Activated T-cell treated with anti-CD3 and anti-CD28 coated beads, Interleukin-2, amount 50 U/mL, for 24 hours (primary cell): Measurements from ENCODE around the gene HSPB1.
A peak's percentile ranks its signal among the peaks of the same experiment; 100 is the strongest.

Source experiments
- DNase-seq: peaks from one replicate; pipeline ENCODE4 v3.0.0-alpha.2; 2020
- H3K27ac Mint-ChIP-seq: 2 replicates; pipeline ENCODE4 v1.8.0; 2020; ENCODE audit warnings: mild to moderate bottlenecking, mixed read lengths
- H3K27me3 Mint-ChIP-seq: 2 replicates; pipeline ENCODE4 v1.8.0; 2020; ENCODE audit warnings: mixed read lengths
- H3K36me3 Mint-ChIP-seq: 2 replicates; pipeline ENCODE4 v1.8.0; 2020; ENCODE audit warnings: low read depth, mixed read lengths
- H3K4me1 Mint-ChIP-seq: 2 replicates; pipeline ENCODE4 v1.8.0; 2020; ENCODE audit warnings: low read depth, mixed read lengths
- H3K4me3 Mint-ChIP-seq: 2 replicates; pipeline ENCODE4 v1.8.0; 2020; ENCODE audit warnings: mild to moderate bottlenecking, moderate library complexity, mixed read lengths
- H3K9me3 Mint-ChIP-seq: 2 replicates; pipeline ENCODE4 v1.8.0; 2020; ENCODE audit warnings: mixed read lengths

The HSPB1 gene

GRCh38 chr7:76346097-76346496 lies 43.6 kb downstream of the HSPB1 start:
- no peak for DNase-seq
- Mint-ChIP-seq H3K27me3 (no peaks in the 10 kb centered on the region), H3K4me3 (no peak overlapping the region), H3K36me3 (peaks cover 95% of the 10 kb centered on the region), H3K27ac (no peak overlapping the region), H3K4me1 (peaks cover 77% of the 10 kb centered on the region), H3K9me3 (no peaks in the 10 kb centered on the region)

- DNase-seq = no peak
- H3K27ac Mint-ChIP-seq = peak overlapping the region; percentile 51
- peaks cover 79% of the 10 kb centered on the region for H3K4me1 Mint-ChIP-seq
- no peaks in the 10 kb centered on the region for H3K9me3 Mint-ChIP-seq
- peaks cover 96% of the 10 kb centered on the region for H3K36me3 Mint-ChIP-seq
- H3K27me3 Mint-ChIP-seq = no peaks in the 10 kb centered on the region
- no peak overlapping the region for H3K4me3 Mint-ChIP-seq
Observed at GRCh38 chr7:76346778-76347177, 44.3 kb downstream of the HSPB1 start.

- Mint-ChIP-seq H3K9me3 (no peaks in the 10 kb centered on the region), H3K4me1 (peaks cover 78% of the 10 kb centered on the region), H3K27me3 (no peaks in the 10 kb centered on the region), H3K27ac (peak overlapping the region; percentile 59), H3K36me3 (peaks cover 96% of the 10 kb centered on the region), H3K4me3 (no peak overlapping the region)
- DNase-seq = no peak
Observed at GRCh38 chr7:76347710-76348109, 45.2 kb downstream of the HSPB1 start.

GRCh38 chr7:76349313-76349885 lies 46.9 kb downstream of the HSPB1 start:
- no peak for DNase-seq

GRCh38 chr7:76351372-76351771 lies 48.9 kb downstream of the HSPB1 start:
- H3K9me3 Mint-ChIP-seq = no peaks in the 10 kb centered on the region
- no peaks in the 10 kb centered on the region for H3K27me3 Mint-ChIP-seq
- H3K27ac Mint-ChIP-seq = peak overlapping the region; percentile 60
- no peak overlapping the region for H3K4me3 Mint-ChIP-seq
- no peak for DNase-seq
- H3K36me3 Mint-ChIP-seq = peaks cover 95% of the 10 kb centered on the region
- H3K4me1 Mint-ChIP-seq = peaks cover 80% of the 10 kb centered on the region

More at GRCh38 chr7:76349313-76349885, 46.9 kb downstream of the HSPB1 start:
- Mint-ChIP-seq H3K36me3 (peaks cover 92% of the 10 kb centered on the region), H3K27ac (peak overlapping the region; percentile 37), H3K9me3 (no peaks in the 10 kb centered on the region), H3K4me3 (no peak overlapping the region), H3K4me1 (peaks cover 71% of the 10 kb centered on the region), H3K27me3 (no peaks in the 10 kb centered on the region)

- no peaks in the 10 kb centered on the region for H3K9me3 Mint-ChIP-seq
- no peak for DNase-seq
- no peaks in the 10 kb centered on the region for H3K27me3 Mint-ChIP-seq
- peaks cover 80% of the 10 kb centered on the region for H3K4me1 Mint-ChIP-seq
- H3K4me3 Mint-ChIP-seq = no peak overlapping the region
- H3K27ac Mint-ChIP-seq = peak overlapping the region; percentile 55
- peaks cover 95% of the 10 kb centered on the region for H3K36me3 Mint-ChIP-seq
Observed at GRCh38 chr7:76352193-76352592, 49.7 kb downstream of the HSPB1 start.

- H3K27ac Mint-ChIP-seq = no peak overlapping the region
- H3K36me3 Mint-ChIP-seq = peaks cover 92% of the 10 kb centered on the region
- no peak overlapping the region for H3K4me3 Mint-ChIP-seq
Observed at GRCh38 chr7:76353744-76354143, 51.3 kb downstream of the HSPB1 start.

More at GRCh38 chr7:76353744-76354143, 51.3 kb downstream of the HSPB1 start:
- no peaks in the 10 kb centered on the region for H3K27me3 Mint-ChIP-seq
- H3K9me3 Mint-ChIP-seq = no peaks in the 10 kb centered on the region
- peaks cover 75% of the 10 kb centered on the region for H3K4me1 Mint-ChIP-seq
- DNase-seq = no peak
